H9 (cell line): ENCODE results near the gene MAPK14. TPM values are rescaled to one million over a fixed set of nuclear protein-coding genes. Genes with fewer than 3 reads are reported as not detected.

ENCODE experiments used
- DNase-seq: peaks from one replicate; pipeline ENCODE4 v3.0.0-alpha.2; 2017
- H2AFZ ChIP-seq: one replicate; pipeline ENCODE4 v1.6.1; 2013; ENCODE audit warnings: mild to moderate bottlenecking, low read length, control low read depth, moderate library complexity
- H2AK5ac ChIP-seq: 2 replicates; pipeline ENCODE4 v1.6.1; 2013; ENCODE audit warnings: low read length, control low read depth, mixed read lengths; ENCODE audit not compliant: insufficient read length
- H2BK120ac ChIP-seq: one replicate; pipeline ENCODE4 v1.6.1; 2013; ENCODE audit warnings: low read depth, mild to moderate bottlenecking, low read length, control low read depth, inconsistent platforms; ENCODE audit not compliant: poor library complexity, severe bottlenecking
- H2BK12ac ChIP-seq: 2 replicates; pipeline ENCODE4 v1.6.1; 2013; ENCODE audit warnings: low read length, control low read depth, mixed read lengths, low read depth; ENCODE audit not compliant: insufficient read length
- H2BK15ac ChIP-seq: 2 replicates; pipeline ENCODE4 v1.6.1; 2013; ENCODE audit warnings: low read depth, low read length, control low read depth
- H2BK20ac ChIP-seq: one replicate; pipeline ENCODE4 v1.6.1; 2013; ENCODE audit warnings: low read depth, mild to moderate bottlenecking, low read length, control low read depth, inconsistent platforms; ENCODE audit not compliant: poor library complexity, severe bottlenecking
- H2BK5ac ChIP-seq: 2 replicates; pipeline ENCODE4 v1.6.1; 2013; ENCODE audit warnings: low read length, control low read depth, mixed read lengths; ENCODE audit not compliant: insufficient read length
- H3K14ac ChIP-seq: 2 replicates; pipeline ENCODE4 v1.6.1; 2013; ENCODE audit warnings: low read length, control low read depth; ENCODE audit not compliant: insufficient read depth
- H3K18ac ChIP-seq: 2 replicates; pipeline ENCODE4 v1.6.1; 2013; ENCODE audit warnings: low read depth, mild to moderate bottlenecking, mixed read lengths, low read length, control low read depth; ENCODE audit not compliant: insufficient read length
- H3K23ac ChIP-seq: 2 replicates; pipeline ENCODE4 v1.6.1; 2013; ENCODE audit warnings: low read length, control low read depth, mixed read lengths, low read depth; ENCODE audit not compliant: insufficient read length
- H3K23me2 ChIP-seq: 2 replicates; pipeline ENCODE4 v1.6.1; 2013; ENCODE audit warnings: low read depth, mild to moderate bottlenecking, mixed read lengths, low read length, control low read depth; ENCODE audit not compliant: insufficient read length, poor library complexity, severe bottlenecking
- H3K27ac ChIP-seq: 2 replicates; pipeline ENCODE4 v1.5.1; 2013; ENCODE audit warnings: low read length, control low read depth, mixed read lengths, low read depth; ENCODE audit not compliant: insufficient read length
- H3K27me3 ChIP-seq: 2 replicates; pipeline ENCODE4 v1.6.1; 2013; ENCODE audit warnings: low read length, control low read depth, inconsistent platforms; ENCODE audit not compliant: insufficient read depth
- H3K4ac ChIP-seq: 2 replicates; pipeline ENCODE4 v1.6.1; 2013; ENCODE audit warnings: low read depth, mild to moderate bottlenecking, control low read depth, inconsistent platforms, low read length, moderate library complexity
- H3K4me1 ChIP-seq: 2 replicates; pipeline ENCODE4 v1.6.1; 2013; ENCODE audit warnings: low read length, control low read depth, inconsistent platforms; ENCODE audit not compliant: insufficient read depth
- H3K4me2 ChIP-seq: 2 replicates; pipeline ENCODE4 v1.6.1; 2013; ENCODE audit warnings: low read length, control low read depth, mixed read lengths; ENCODE audit not compliant: insufficient read length, insufficient read depth
- H3K56ac ChIP-seq: 2 replicates; pipeline ENCODE4 v1.6.1; 2013; ENCODE audit warnings: low read depth, mild to moderate bottlenecking, mixed read lengths, low read length, control low read depth; ENCODE audit not compliant: insufficient read length
- H3K79me1 ChIP-seq: 2 replicates; pipeline ENCODE4 v1.6.1; 2013; ENCODE audit warnings: low read depth, mild to moderate bottlenecking, moderate library complexity, low read length, control low read depth, inconsistent platforms; ENCODE audit not compliant: insufficient read depth, poor library complexity, severe bottlenecking
- H3K79me2 ChIP-seq: 2 replicates; pipeline ENCODE4 v1.6.1; 2013; ENCODE audit warnings: low read length, control low read depth, inconsistent platforms; ENCODE audit not compliant: insufficient read depth
- H3K9ac ChIP-seq: 2 replicates; pipeline ENCODE4 v1.6.1; 2013; ENCODE audit warnings: low read length, control low read depth, mixed read lengths; ENCODE audit not compliant: insufficient read length; ENCODE audit errors: extremely low read depth
- H3K9me3 ChIP-seq: one replicate; pipeline ENCODE4 v1.6.1; 2013; ENCODE audit warnings: low read depth, low read length, inconsistent platforms; ENCODE audit not compliant: control insufficient read depth
- H3T11ph ChIP-seq: one replicate; pipeline ENCODE4 v1.6.1; 2013; ENCODE audit warnings: mild to moderate bottlenecking, low read length, control low read depth, inconsistent platforms
- H4K20me1 ChIP-seq: one replicate; pipeline ENCODE4 v1.6.1; 2013; ENCODE audit not compliant: control insufficient read depth, insufficient read length, insufficient read depth
- H4K5ac ChIP-seq: 2 replicates; pipeline ENCODE4 v1.6.1; 2013; ENCODE audit warnings: low read depth, mild to moderate bottlenecking, mixed read lengths, low read length, control low read depth; ENCODE audit not compliant: insufficient read length
- H4K8ac ChIP-seq: replicated peaks from 2 replicates; pipeline ENCODE4 v1.6.1; 2013; ENCODE audit warnings: low read length, control low read depth, mixed read lengths, low read depth; ENCODE audit not compliant: insufficient read length
- H4K91ac ChIP-seq: 2 replicates; pipeline ENCODE4 v1.6.1; 2013; ENCODE audit warnings: low read depth, mild to moderate bottlenecking, moderate library complexity, mixed read lengths, low read length, control low read depth; ENCODE audit not compliant: insufficient read length
- H3K27ac Mint-ChIP-seq, 3 experiments: 2 replicates in 2 of 3; 3 replicates in 1 of 3; pipeline ENCODE4 v1.8.0; 2020 to 2021; ENCODE audit warnings: mixed read lengths in 3 of 3, mild to moderate bottlenecking in 1 of 3, moderate library complexity in 1 of 3
- H3K27me3 Mint-ChIP-seq: 2 replicates; pipeline ENCODE4 v1.8.0; 2021; ENCODE audit warnings: low read depth, mild to moderate bottlenecking, moderate library complexity, mixed read lengths
- H3K36me3 Mint-ChIP-seq, 3 experiments: 2 replicates in 2 of 3; 3 replicates in 1 of 3; pipeline ENCODE4 v1.8.0; 2020 to 2021; ENCODE audit warnings: low read depth in 3 of 3, mixed read lengths in 3 of 3; ENCODE audit not compliant: insufficient read depth in 1 of 3
- H3K4me1 Mint-ChIP-seq, 2 experiments: 2 replicates each; pipeline ENCODE4 v1.8.0; 2020; ENCODE audit warnings: mixed read lengths in 2 of 2
- H3K4me3 Mint-ChIP-seq, 2 experiments: 2 replicates in 1 of 2; 3 replicates in 1 of 2; pipeline ENCODE4 v1.8.0; 2020 to 2021; ENCODE audit warnings: mild to moderate bottlenecking in 2 of 2, mixed read lengths in 2 of 2, moderate library complexity in 1 of 2
- H3K9me3 Mint-ChIP-seq, 2 experiments: 2 replicates in 1 of 2; 3 replicates in 1 of 2; pipeline ENCODE4 v1.8.0; 2020; ENCODE audit warnings: mild to moderate bottlenecking in 2 of 2, mixed read lengths in 2 of 2, moderate library complexity in 1 of 2
- WGBS: extraction: QIAGEN DNeasy Blood & Tissue Kit; methylation state at CpG from one replicate; pipeline ENCODE4 v1.1.7; 2013; ENCODE audit warnings: missing lambda C conversion rate, low lambda C conversion rate, mixed read lengths; ENCODE audit not compliant: insufficient read length; ENCODE audit errors: extremely low coverage; 5-methylcytosine and 5-hydroxymethylcytosine counted together
- total RNA-seq: library from RNA; stranded (reverse); gene quantifications from 2 replicates; pipeline ENCODE4 v1.2.1, GENCODE V29; 2021
- TF ChIP-seq, protein P1 (sequence below): fragments of 200-600 bp; sonication (generic); conservative IDR thresholded peaks from 3 replicates; pipeline ENCODE4 v1.8.0; 2021; ENCODE audit warnings: antibody characterized with exemption, mild to moderate bottlenecking

Gene MAPK14
- total RNA-seq, 1 experiment from 2014 or later, result 40.5 TPM

GRCh38 chr6:36082318-36082717, 54.7 kb downstream of the MAPK14 start:
- Histone ChIP-seq H2BK20ac (no peak overlapping the region), H4K8ac (no peak overlapping the region), H2AFZ (no peak overlapping the region), H3K79me2 (no peaks in the 10 kb centered on the region), H2BK120ac (no peak overlapping the region), H3K79me1 (no peaks in the 10 kb centered on the region), H3K23ac (no peak overlapping the region), H4K91ac (no peak overlapping the region), H3K23me2 (no peaks in the 10 kb centered on the region), H3T11ph (no peak overlapping the region), H3K18ac (no peak overlapping the region), H4K5ac (no peak overlapping the region), H2BK12ac (no peak overlapping the region), H3K14ac (no peak overlapping the region), H3K27ac (no peak overlapping the region), H2AK5ac (no peak overlapping the region), H3K4me2 (no peak overlapping the region), H3K9me3 (no peaks in the 10 kb centered on the region), H3K4me1 (no peaks in the 10 kb centered on the region), H4K20me1 (no peaks in the 10 kb centered on the region), H2BK5ac (no peak overlapping the region), H3K4ac (no peak overlapping the region), H3K56ac (no peak overlapping the region), H2BK15ac (no peak overlapping the region), H3K9ac (no peak overlapping the region), H3K27me3 (no peaks in the 10 kb centered on the region)
- Mint-ChIP-seq H3K4me3 (no peak overlapping the region), H3K4me1 (peaks cover 4% of the 10 kb centered on the region in 2 experiments; a peak in 2 of 4 replicates), H3K27me3 (no peaks in the 10 kb centered on the region), H3K36me3 (peaks cover 61 to 77% (median 74%) of the 10 kb centered on the region in 3 experiments), H3K9me3 (peaks cover 23 to 24% of the 10 kb centered on the region in 2 experiments), H3K27ac (no peak overlapping the region)
- TF ChIP-seq, protein P1, sequence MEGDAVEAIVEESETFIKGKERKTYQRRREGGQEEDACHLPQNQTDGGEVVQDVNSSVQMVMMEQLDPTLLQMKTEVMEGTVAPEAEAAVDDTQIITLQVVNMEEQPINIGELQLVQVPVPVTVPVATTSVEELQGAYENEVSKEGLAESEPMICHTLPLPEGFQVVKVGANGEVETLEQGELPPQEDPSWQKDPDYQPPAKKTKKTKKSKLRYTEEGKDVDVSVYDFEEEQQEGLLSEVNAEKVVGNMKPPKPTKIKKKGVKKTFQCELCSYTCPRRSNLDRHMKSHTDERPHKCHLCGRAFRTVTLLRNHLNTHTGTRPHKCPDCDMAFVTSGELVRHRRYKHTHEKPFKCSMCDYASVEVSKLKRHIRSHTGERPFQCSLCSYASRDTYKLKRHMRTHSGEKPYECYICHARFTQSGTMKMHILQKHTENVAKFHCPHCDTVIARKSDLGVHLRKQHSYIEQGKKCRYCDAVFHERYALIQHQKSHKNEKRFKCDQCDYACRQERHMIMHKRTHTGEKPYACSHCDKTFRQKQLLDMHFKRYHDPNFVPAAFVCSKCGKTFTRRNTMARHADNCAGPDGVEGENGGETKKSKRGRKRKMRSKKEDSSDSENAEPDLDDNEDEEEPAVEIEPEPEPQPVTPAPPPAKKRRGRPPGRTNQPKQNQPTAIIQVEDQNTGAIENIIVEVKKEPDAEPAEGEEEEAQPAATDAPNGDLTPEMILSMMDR, result no peak
- WGBS, result no CpG with 5 or more reads among the region's 1 CpG
- no peak for DNase-seq
